ENCODE data around the gene DGKE.
A peak's percentile ranks its signal among the peaks of the same experiment; 100 is the strongest.

Gene DGKE

DNA sequence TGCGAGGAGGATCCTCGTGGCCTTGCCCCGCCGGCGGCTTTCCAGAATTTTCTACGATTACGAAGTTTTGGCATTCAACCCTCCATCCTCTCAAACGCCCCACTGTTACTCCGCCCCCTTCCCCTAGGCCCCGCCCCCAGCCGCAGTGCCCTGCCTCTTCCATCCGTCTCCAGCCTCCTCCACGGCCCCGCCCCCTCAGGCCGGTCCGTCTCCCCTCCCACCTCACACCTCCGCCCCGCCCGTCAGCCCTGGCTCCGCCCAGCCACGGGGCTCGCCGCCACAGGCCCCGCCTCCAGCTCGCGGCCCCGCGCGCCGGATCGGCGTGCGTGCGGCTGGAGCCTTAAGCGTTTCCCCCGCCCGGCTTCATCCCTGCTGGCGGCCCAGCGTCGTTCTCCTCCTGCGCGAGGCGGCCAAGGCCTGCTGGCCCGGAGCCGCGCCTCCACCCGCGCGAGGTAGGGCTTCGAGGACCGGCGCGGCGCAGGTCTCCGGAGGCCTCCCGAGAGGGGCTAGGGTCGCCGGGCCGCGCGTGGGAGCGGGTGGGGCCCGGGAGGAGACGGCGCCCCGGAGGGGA is at the start of gene DGKE, which contains the start of gene C17orf67:
Gene DGKE, plus strand, starts transcription at position 343 of the 571 bp plus-strand sequence. CDS start 645 bp downstream, outside the sequence.
Gene C17orf67, minus strand, starts transcription at position 112 of the 571 bp plus-strand sequence. CDS start 18,110 bp downstream, outside the sequence.
- DNase-seq, result peak; percentile 94 to 96

DNA sequence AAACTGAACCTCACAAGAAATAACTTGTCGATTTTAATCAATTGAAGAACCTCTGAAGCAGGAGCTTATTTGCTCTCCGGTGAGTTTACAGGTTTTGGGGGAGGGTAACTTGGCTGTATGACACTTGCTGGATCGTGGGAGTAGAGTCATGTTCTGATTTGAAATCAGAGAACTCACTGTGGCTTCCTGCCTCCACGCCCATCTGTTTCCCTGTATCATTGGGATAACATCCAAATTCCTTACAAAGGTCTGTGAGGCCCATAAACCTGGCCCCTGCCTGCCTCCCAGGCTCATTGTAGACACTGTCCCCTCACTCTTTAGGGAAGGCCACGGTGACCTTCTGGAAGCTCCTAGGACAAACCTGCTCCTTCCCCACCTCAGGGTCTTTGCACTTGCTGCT is 48.5 kb upstream of the DGKE start:
- DNase-seq, result no peak

DNA sequence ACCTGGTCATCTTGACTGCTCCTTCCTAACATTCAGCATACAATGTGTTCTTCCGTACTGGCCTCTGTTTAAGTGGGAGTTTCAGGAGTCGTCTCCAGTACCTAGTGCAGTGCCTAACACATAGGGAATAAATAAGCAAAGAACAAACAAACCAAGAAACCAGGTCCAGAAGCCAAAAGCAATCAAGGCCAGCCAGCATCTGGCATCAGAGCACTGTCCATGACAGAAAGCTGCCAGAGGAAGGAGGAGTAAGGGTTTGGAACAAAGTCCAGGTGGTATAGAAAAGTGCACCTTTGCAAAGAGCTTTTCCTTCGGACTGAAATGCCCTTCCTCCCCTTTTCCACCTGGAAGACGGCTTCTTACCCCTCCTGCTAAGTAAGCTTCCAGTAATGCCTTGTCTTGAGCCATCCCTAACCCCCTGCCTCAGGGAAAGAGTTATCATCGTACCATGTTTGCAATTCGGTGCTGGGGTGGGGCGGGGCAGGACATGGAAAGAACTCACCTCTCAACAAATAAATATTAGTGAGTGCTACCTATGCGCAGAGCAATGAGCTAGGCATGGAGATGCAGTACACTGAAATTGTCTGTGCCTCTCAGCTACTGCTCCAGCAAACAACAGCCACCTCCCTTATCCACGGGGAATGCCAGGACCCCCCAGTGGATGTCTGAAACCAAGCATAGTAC is 47.8 kb upstream of the DGKE start:
- DNase-seq, result no peak

DNA sequence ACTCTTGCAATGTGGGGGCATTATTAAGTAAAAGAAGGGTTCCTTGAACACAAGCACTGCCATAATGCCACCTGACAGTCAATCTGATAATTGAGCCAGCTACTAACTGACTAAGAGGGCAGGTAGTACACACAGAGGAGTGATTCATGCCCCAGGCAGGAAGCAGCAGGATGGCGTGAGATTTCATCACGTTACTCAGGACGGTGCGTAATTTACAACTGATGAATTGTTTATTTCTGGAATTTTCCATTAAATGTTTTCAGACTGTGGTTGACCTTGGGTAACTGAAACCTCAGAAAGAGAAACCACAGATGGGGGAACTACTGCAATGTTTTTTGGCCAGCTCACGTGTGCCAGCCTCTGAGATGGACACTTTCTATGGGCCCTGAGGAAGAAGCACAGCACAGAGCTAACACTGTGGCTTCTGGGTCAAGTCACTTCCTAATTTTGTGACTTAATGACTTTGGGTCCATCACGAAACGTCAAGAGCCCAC is 46.9 kb upstream of the DGKE start:
- DNase-seq, result no peak

DNA sequence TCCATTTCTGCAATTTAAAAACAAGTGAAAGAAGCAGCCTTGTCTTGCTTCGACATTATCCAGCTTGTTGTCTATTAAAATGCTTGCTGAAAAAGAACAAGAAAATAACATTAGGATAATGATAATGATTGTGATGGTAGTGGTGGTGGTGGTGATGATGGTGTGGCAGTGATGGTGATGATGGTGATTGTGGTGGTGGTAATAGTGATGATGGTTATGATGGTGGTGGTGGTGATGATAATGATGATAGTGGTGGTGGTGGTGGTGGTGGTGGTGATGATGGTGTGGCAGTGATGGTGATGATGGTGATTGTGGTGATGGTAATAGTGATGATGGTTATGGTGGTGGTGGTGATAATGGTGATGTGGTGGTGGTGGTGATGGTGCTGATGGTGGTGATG is 41.7 kb upstream of the DGKE start:
- no peak for DNase-seq

DNA sequence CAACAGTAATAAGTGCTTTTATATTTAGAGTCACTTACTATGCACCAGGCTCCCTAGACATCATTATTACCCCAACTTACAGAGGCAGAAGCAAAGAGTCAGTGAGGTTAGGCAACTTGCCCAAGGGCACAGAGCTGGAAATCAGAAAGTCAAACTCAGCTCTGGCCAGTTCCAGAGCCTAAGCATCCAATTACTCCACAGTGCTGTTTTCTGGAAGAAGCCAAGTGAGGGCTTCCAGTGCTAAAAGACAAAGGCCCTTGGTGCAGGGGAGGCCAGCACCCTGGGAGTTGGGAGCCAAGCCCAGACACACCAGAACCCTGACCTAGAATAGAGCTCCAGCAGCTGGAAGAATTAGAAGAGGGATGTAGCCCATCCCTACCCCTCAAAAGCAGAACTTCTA is 40.4 kb upstream of the DGKE start:
- no peak for DNase-seq

DNA sequence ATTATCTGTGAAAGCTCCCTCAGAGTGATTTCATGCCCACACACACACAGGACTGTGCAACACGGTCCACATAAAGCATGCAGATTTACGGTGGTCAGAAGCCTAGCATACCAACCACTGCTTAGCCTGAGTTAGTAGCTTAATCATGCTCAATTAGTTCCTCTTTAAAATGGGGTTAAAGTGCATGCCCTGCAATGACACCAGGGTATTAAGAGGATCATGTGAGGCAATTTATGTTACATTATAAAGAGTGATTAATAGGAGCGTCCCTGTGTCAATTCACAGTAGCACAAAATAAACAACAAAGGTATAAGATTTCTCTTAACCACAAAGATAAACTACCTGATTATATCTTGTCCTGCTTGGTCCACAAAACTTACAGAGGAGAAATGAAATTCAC is 40.0 kb upstream of the DGKE start:
- no peak for DNase-seq

DNA sequence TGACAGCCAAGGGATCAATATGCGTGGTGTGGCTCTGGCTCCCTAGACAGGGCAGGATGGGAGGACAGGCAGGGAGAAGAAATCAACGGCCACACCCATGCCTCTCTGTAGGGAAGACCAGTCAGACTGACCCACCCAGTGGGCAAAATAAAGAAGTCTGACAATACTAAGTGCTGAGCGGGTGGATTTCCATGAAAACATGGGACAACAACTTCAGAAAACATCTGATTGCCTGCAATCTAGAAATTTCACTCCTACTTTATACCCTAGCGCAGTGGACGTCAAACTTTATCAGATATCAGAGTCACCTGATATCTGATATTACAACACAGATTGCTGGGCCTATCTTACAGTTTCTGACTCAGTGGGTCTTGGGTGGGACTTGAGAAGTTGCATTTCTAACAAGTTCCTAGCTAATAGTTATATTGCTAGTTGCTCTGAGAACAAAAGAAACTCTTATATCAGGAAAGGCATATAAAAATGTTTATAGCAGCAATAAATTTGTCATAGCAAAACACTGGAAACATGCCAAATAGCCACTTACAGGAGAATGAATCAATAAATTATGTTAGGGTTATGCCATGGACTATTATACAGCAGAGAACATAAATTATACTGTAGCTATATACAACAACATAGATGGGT is 38.6 kb upstream of the DGKE start:
- DNase-seq, result no peak

DNA sequence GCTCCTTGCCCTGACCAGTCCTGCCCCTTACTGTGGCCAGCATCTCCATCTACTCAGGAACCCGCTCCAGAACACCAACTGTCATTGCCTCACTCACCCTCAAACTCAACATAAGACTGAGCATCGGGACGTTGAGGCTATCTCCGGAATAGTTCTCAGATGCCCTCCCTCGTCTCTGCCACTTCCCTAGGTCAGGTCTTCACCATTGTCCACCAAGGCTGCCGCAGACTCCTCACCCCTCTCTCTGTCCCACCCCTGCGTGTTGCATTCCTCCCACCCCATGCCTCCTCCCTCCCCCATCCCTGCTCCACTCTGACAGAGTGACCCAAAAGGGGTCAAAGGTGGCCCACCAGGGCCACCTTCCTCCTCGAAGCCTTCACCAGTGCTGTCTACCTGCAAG is 37.4 kb upstream of the DGKE start:
- DNase-seq, result no peak

DNA sequence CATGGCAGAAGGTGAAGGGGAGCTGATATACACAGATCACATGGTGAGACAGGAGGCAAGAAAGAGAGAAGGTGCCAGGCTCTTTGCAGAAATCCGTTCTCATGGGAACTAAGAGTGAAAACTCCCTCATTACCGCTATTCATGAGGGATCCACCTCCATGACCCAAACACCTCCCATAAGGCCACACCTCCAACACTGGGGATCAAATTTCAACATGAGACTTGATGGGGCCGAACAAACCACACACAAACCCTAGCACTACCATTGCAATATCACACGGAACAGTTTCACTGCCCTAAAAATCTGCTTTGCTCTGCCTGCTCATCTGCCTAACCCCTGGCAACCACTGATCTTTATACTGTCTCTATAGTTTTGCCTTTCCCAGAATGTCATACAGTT is 35.0 kb upstream of the DGKE start:
- no peak for DNase-seq

DNA sequence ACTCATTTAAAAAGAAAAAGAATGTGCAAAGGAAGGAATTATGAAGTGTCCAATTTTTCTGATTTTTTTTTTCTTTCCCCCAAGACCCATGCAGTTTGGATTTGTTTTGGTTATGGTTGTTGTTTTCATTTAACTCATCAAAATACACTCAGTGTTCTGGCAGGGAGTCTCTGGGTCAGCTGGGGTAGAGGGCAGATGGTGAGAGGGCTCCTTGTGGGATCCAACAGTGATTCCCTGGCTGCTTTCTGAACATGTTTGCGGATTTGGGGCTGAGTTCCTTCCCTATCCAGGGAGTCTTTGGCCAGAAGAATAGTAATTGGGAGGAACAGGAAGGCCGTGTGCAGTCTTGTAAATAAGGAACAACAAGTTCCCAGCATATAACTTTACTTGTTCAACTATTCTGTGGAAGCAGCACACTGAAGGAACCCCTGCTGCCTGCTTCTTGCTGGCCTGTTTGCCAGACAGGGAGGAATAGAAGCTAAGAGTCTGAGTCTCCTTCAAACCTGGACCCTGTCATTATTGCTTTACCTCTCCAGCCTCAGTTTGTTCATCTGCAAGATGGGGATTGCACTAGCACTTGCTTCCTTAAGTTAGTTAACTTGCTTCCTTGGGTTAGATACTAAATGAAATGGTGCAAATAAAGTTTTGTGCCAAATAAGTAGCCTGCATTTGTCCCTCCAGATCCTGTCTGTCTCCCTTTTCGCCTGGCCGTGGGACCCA is 32.3 kb upstream of the DGKE start:
- no peak for DNase-seq

DNA sequence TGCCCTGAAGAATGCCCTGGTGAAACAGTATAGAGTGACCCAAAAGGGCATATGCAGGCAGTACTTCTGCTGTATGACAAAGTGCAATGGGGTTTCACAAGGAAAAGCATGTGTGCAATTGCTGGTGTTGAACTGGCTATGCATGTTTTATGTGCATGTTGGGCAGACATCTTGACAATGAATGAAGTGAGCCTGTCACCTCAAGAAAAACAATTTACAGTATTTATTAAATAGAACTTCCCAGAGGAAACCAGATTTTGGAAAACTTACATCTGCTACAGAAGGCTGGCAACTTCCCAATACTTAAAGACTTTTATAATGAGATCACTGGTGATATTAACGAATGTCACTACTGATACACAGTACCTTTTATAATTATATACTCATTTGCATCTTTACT is 30.9 kb upstream of the DGKE start:
- no peak for DNase-seq

DNA sequence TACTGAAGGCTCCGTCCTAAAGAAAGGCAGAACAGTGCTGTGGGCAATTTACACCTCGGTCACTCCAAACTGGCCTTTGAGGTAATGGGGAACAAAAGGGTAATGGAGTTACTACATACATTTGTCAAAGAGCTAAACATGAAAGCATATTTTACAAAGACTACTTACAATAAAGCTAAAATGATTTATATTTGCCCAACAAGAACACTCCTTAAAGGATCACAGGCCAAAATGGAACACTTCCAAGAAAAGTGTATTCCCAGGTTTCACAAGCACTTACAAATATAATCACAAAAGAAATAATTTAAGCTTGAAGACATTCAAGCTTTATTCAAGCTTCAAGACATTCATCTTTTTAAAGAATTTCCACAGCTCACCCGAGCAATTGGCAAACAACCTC is 29.5 kb upstream of the DGKE start:
- DNase-seq, result no peak

DNA sequence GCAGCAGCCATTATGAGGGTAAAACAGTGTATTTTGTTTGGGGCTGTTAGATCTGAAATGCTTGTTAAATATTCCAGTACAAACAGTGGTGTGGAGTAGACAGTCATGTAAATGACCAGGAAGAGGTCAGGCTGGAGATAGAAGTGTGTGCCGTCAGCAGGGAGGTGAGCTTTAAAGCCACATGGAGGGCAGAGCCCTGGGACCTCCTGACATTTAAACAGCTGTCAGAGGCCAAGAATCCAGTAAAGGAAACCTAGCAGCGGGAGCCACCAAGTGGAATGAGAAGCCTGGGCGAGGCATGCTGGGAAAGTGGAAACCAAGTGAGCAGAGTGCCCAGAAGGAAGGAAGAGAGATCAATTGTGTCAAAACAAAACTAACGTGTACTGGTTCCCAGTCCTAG is 27.0 kb upstream of the DGKE start:
- DNase-seq, result no peak

DNA sequence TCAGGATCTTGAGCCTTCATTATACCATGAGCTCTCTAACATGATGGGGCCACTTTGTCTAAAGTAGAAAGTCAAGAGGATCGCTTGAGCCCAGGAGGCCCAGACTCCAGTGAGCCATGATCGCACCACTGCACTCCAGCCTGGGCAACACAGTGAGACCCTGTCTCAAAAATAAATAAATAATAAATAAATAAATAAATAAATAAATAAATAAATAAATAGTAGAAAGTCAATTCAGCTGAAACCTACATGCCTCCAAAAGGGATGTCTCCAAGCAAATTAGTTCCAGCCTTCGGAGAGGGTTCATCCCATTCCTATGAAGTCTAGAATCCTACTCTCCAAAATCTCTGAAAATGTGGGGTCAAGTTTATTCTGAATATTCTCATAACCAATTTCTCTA is 26.2 kb upstream of the DGKE start:
- DNase-seq, result no peak

DNA sequence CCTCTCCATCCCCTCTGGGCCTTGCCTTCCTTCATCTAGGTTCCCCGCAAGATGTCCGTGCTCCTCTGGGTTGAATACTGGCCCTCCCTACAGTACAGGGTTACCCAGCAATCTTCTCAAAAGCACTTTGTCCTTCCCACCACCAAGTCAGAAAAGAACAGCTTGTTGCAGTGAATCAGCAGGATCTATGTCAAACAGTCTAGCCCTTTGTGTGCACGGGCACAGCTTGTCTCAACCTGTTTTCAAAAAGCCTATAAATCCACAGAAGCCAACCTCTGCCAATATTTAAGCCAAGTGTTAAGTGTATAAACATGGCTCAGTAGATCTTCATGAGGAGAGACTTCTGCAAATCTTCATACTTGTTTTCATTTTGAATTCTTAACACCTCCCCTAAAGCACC is 25.4 kb upstream of the DGKE start:
- DNase-seq, result peak in 1 of 2 donors; percentile 2

DNA sequence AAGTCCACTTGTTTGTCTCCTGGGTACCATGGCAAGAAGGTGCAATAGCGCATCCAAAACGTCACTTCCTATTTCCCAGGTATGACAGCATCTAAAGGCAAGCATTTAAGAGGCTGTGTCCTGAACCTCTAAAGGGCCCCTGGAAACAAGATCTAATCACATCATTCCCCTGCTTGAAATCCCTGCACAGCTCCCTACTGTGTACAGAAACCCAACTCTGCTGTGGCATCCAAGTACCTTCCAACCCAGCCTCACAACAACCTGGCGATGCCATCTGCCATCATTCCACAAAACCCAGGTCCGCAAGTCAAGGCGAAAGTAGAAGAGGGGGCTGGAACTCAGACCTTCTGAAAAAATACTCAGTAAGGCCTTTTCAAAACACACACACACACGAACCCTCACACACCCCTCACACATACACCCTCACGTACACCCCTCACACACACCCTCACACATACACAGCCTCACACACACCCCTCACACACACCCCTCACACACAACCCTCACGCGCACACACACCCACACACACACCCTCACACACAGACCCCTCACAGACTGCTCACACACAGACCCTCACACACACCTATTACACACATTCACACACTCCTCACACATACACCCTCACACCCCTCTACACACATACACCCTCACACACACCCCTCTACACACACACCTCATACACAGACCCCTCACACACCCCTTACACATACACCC is 24.7 kb upstream of the DGKE start:
- DNase-seq, result no peak

DNA sequence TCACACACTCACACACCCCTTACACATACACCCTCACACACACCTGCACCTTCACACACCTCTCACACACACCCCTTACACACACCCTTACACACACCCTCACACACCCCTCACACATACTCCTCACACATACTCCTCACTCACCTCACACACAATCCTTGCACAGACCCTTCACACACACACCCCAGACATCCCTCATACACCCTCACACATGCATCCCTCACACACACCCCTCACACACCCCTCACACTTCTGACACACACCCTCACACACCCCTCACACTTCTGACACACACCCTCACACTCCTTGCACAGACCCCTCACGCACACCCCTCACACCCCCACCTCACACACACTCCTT is 24.2 kb upstream of the DGKE start:
- no peak for DNase-seq

DNA sequence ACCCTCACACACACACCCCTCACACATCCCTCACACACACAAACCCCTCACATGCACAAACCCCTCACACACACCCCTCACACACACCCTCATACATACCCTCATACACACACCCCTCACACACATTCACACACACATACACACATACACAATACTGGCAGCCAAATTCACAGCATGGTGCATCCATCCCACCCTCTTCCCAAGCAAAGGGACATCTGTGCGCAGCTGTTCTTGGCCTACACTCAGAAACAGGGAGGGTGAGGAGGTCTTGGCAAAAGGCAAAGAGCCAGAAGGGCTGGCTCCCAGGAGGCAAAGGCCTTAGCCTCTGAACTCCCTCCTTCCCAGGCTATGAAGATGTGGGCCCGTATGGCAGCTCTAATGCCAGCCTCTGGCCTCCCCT is 23.6 kb upstream of the DGKE start:
- no peak for DNase-seq

DNA sequence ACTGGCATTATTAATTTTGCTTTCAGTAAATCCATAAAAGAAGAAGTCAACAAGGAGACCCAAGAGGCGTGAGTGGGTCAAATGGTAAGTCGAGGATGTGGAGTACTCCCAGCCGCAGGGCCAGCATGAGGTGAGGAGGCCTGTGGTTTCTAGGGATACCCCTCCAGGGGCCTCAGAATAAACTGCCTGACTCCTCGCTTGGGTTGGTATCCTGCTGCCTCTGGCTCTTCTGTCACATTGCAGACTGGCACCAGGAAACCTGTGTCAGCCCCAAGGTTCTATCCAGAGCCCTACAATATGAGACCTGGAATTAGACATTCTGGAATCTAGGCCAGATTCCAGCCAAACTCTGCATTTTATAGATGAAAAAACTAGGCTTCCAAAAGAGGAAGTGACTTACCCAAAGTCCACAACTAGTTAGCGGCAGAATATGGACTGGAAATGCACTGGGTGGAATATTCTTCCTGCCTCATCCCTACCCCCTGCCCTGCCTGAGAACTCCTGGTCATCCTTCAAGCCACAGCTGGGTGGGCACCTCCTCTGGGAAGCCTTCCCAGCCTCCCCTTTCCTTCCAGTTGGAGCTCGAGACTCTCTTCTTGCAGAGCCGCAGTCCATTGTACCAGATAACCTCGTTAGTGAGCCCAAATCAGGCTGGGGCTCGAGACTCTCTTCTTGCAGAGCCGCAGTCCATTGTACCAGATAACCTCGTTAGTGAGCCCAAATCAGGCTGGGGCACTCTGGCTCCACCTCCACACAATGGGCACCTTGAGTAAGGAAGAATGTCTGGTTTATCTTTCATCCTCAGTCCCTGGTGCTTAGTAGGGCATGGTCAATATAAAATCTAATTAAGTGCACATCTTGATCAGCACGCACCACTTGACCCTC is 22.8 kb upstream of the DGKE start:
- no peak for DNase-seq

DNA sequence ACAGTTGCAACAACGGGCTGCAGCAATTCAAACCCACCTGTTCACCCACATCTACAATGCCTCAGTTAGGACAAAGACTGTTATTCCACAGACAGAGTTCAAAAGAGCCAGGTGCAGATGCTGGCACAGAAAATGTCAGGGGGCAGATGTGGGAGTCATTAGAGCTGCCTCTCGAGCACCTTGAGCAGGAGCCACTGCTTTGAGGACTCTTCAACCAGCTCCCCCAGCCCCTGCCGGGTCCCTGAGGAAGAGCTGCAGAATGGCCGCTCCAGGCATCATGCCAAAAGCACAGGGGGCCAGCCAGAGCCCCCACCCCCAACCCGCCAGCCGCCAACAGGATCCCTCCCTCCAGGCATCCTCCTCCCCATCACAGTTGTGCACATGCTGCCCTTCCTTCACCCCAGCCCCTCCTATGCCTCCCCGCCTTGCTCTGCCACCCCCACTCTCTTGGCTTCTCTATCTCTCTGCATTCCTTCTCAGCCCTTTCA is 21.0 kb upstream of the DGKE start:
- no peak for DNase-seq

DNA sequence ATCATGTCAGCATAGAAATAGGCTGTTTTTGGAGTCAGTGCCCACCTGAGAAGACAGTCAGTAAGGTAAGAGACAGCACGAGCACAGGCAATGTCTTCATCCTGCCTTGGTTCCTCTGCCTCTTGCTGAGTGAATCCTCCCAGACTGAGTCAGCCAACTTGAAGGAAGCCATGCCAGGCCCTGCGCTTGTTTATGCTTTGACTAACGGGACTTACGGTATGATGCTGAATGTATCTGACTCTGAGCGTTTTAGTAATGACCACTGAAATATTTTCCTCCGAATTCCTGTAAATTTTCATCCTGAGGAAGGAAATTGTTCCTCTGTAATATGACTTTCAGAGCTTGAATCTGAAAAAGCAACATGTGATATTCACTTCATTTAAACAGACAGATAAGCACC is 18.2 kb upstream of the DGKE start:
- no peak for DNase-seq

All from hippocampal formation (tissue), 2 donors.